ENCODE measurements around the gene SAMD13. TPM values are rescaled to one million over a fixed set of nuclear protein-coding genes. Genes with fewer than 3 reads are reported as not detected.

Gene SAMD13
- total RNA-seq (2022; extraction: Qiagen RNA extraction): 0.35 to 0.81 TPM (median 0.52 TPM) in 5 replicates

DNA sequence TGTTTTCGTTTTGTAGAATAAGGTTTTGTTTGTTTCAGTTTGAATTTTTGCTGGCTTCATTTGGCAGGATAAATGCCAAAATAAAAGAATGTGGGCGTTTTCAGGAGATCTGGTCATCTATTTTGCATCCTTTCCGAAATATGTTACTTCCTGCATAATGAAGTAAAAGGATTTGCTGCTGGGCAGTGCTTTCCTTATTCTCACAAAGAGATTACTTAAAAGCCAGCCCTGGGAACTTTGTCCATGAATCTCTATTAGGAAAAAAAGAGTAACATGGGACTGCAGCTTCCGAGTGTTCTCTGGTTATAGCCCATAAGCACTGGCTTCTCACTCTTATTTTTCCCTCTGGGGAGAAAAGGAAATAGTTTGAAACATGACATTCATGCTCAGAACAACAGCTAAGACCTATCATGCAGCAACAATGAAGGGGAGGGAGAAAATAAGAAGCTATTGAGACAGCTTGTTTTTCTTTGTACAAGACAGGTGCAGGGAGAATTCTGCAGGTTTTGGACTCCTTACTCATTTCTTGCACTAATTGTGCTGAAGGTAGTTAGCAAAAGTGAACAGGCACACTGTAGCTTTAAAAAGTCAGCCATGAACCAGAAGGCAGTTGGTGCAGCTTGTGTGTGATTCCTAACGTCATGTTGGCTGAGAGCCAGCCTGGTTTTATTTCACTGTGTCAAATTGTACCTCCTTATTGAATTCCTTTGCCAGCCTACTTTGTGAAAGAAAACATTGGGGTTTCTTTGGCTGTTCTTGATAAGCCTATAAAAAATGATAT, at the start of gene SAMD13:
TSS of gene SAMD13 (plus strand) at position 705 of the 781 bp plus-strand sequence. CDS start 1,527 bp downstream, outside the sequence.

GRCh38 chr1:84398175-84399155, 97.0 kb downstream of the SAMD13 start, which contains the start of gene DNASE2B:
DNASE2B (plus strand) TSS chr1:84398484; CDS start chr1:84398565, 81 bp downstream.

Other genes starting within 250 kb of the SAMD13 start
- gene PRKACB, start 157.4 kb upstream of the SAMD13 start, total RNA-seq (2022; extraction: Qiagen RNA extraction): 7.5 to 10.8 TPM (median 9.7 TPM) in 5 replicates
- gene DNASE2B, start 96.8 kb downstream of the SAMD13 start, total RNA-seq (2022; extraction: Qiagen RNA extraction): 0.10 TPM in 1 of 5 replicates, not detected in the others
- 33.1 to 38.2 TPM (median 34.6 TPM) in 5 replicates for gene RPF1, start 177.6 kb downstream of the SAMD13 start, total RNA-seq (2022; extraction: Qiagen RNA extraction)
- 0.53 to 1.7 TPM (median 1.1 TPM) in 5 replicates for gene SPATA1, start 204.7 kb downstream of the SAMD13 start, total RNA-seq (2022; extraction: Qiagen RNA extraction)
- 190 to 234 TPM (median 212 TPM) in 5 replicates for gene GNG5, start 204.9 kb downstream of the SAMD13 start, total RNA-seq (2022; extraction: Qiagen RNA extraction)

Measured in A549 treated with dexamethasone at 1 μM for 4 hours (cell line).